Colonic mucosa (tissue), 4 donors: ENCODE measurements around the gene ENTPD6. TPM values are rescaled to one million over a fixed set of nuclear protein-coding genes. Genes with fewer than 3 reads are reported as not detected.

ENCODE experiments used
- DNase-seq: peaks from one replicate; pipeline ENCODE4 v3.0.0-alpha.2; 2020
- H3K27ac ChIP-seq: fragments of 200-600 bp; one replicate; pipeline ENCODE4 v1.8.0; 2021
- H3K27me3 ChIP-seq: fragments of 200-600 bp; one replicate; pipeline ENCODE4 v1.8.0; 2021
- H3K36me3 ChIP-seq: fragments of 200-600 bp; one replicate; pipeline ENCODE4 v1.8.0; 2021
- H3K4me1 ChIP-seq: fragments of 200-600 bp; one replicate; pipeline ENCODE4 v1.8.0; 2021; ENCODE audit warnings: mild to moderate bottlenecking
- H3K4me3 ChIP-seq: fragments of 200-600 bp; one replicate; pipeline ENCODE4 v1.8.0; 2021
- H3K9ac ChIP-seq, 2 donors: one replicate each; pipeline ENCODE4 v1.7.0; 2013; ENCODE audit warnings: control low read depth in 2 of 2, low read depth in 2 of 2, low read length in 2 of 2
- H3K9me3 ChIP-seq: fragments of 200-600 bp; one replicate; pipeline ENCODE4 v1.8.0; 2021
- CTCF ChIP-seq: fragments of 200-600 bp; IDR thresholded peaks from one replicate; pipeline ENCODE4 v1.8.0; 2022; ENCODE audit warnings: antibody characterized with exemption, mild to moderate bottlenecking
- intact Hi-C: fragments of 100-400 bp; cut with DNase I; formaldehyde crosslinking; loops from one replicate; pipeline ENCODE4 v1.14.1; 2022
- total RNA-seq, 2 donors: library from RNA; stranded (reverse); fragmentation: NEBNext Ultra II Directional in 1 of 2; extraction: Animal tissue kit (Norgen Biotek cat#: 25700) in 1 of 2; gene quantifications; one replicate each; pipeline ENCODE4 v1.2.1, GENCODE V29; 2021
- donor health status: healthy.
- donor health status: DM: no; HTN: no; CAD: no.
- donor health status: DM: no; HTN: no; CAD: no.

Gene ENTPD6
- total RNA-seq, 2 donors from 2014 or later = 120 to 201 TPM

- H3K9ac ChIP-seq = no peak overlapping the region
Observed at GRCh38 chr20:25203871-25204320, 8.4 kb downstream of the ENTPD6 start.

GRCh38 chr20:25204550-25205276, 9.2 kb downstream of the ENTPD6 start:
- intact Hi-C loops = no loop called here
- Histone ChIP-seq H3K36me3 (no peaks in the 10 kb centered on the region), H3K9ac (no peak overlapping the region), H3K27ac (peak overlapping the region; percentile 10), H3K27me3 (no peaks in the 10 kb centered on the region), H3K9me3 (no peaks in the 10 kb centered on the region), H3K4me1 (no peaks in the 10 kb centered on the region), H3K4me3 (no peak overlapping the region)
- no peak for TF ChIP-seq CTCF
- no peak for DNase-seq

More at GRCh38 chr20:25203871-25204320, 8.4 kb downstream of the ENTPD6 start:
- no peak for TF ChIP-seq CTCF
- peaks cover under 1% of the 10 kb centered on the region for H3K4me1 ChIP-seq
- H3K4me3 ChIP-seq = no peak overlapping the region
- no peaks in the 10 kb centered on the region for H3K36me3 ChIP-seq
- H3K27ac ChIP-seq = no peak overlapping the region
- H3K27me3 ChIP-seq = no peaks in the 10 kb centered on the region
- DNase-seq = no peak
- intact Hi-C loops = no loop called here
- no peaks in the 10 kb centered on the region for H3K9me3 ChIP-seq

GRCh38 chr20:25205277-25206062, 10.0 kb downstream of the ENTPD6 start:
- H3K9me3 ChIP-seq = no peaks in the 10 kb centered on the region
- intact Hi-C loops = no loop called here
- H3K36me3 ChIP-seq = no peaks in the 10 kb centered on the region
- H3K4me1 ChIP-seq = no peaks in the 10 kb centered on the region
- no peak for TF ChIP-seq CTCF
- no peak overlapping the region for H3K9ac ChIP-seq
- no peak overlapping the region for H3K27ac ChIP-seq
- no peaks in the 10 kb centered on the region for H3K27me3 ChIP-seq
- DNase-seq = no peak
- no peak overlapping the region for H3K4me3 ChIP-seq

GRCh38 chr20:25206063-25206403, 10.5 kb downstream of the ENTPD6 start:
- H3K4me3 ChIP-seq = no peak overlapping the region
- no peaks in the 10 kb centered on the region for H3K9me3 ChIP-seq
- H3K36me3 ChIP-seq = no peaks in the 10 kb centered on the region
- no peak overlapping the region for H3K9ac ChIP-seq
- TF ChIP-seq CTCF = no peak
- no peaks in the 10 kb centered on the region for H3K27me3 ChIP-seq
- intact Hi-C loops = no loop called here
- no peak for DNase-seq
- H3K27ac ChIP-seq = no peak overlapping the region
- H3K4me1 ChIP-seq = no peaks in the 10 kb centered on the region

GRCh38 chr20:25206548-25206947, 11.0 kb downstream of the ENTPD6 start:
- H3K9me3 ChIP-seq = no peaks in the 10 kb centered on the region
- DNase-seq = no peak
- H3K4me3 ChIP-seq = no peak overlapping the region
- H3K4me1 ChIP-seq = no peaks in the 10 kb centered on the region
- H3K27ac ChIP-seq = no peak overlapping the region
- H3K27me3 ChIP-seq = no peaks in the 10 kb centered on the region
- no peaks in the 10 kb centered on the region for H3K36me3 ChIP-seq
- no peak overlapping the region for H3K9ac ChIP-seq
- intact Hi-C loops = no loop called here
- no peak for TF ChIP-seq CTCF
